ENCODE data around the gene RTN4IP1.

DNA sequence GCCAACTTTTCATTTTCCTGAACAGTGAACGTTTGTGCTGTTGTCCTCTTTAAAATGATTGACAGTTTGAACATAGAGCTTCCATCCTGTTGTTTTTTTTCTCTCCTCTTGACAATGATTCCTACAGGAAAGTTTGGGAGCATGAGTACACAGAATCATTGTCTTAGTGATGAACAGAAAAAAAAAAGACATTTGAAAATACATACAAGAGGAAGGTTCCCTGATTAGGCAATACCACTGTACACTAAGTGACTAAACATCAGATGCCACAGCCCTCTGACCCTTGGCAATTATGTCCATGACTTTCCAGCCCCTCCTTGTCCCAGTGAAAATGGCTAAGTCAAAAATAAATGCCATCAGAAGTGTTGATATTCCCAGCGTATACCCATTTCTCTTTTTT, 71.5 kb downstream of the RTN4IP1 start:
- TF ChIP-seq CTCF (conservative IDR thresholded peaks at IDR 0.05) (no peak), ZFX (IDR thresholded peaks at IDR 0.05) (no peak)
